Fibroblast of lung (primary cell): ENCODE data around the gene LSMEM2.

ENCODE experiments used
- EZH2 ChIP-seq: IDR thresholded peaks from 2 replicates; pipeline ENCODE4 v1.5.1; 2012; ENCODE audit warnings: low read length, control low read depth, mild to moderate bottlenecking; ENCODE audit errors: missing control alignments
- TF ChIP-seq, protein P1 (sequence below), 2 donors: IDR thresholded peaks in 1 of 2; conservative IDR thresholded peaks in 1 of 2; 1 replicate in 1 of 2; 2 replicates in 1 of 2; pipeline ENCODE4 v1.5.1; 2011 to 2012; ENCODE audit warnings: low read length in 2 of 2, control low read depth in 1 of 2, inconsistent platforms in 1 of 2, low read depth in 1 of 2, mild to moderate bottlenecking in 1 of 2

DNA sequence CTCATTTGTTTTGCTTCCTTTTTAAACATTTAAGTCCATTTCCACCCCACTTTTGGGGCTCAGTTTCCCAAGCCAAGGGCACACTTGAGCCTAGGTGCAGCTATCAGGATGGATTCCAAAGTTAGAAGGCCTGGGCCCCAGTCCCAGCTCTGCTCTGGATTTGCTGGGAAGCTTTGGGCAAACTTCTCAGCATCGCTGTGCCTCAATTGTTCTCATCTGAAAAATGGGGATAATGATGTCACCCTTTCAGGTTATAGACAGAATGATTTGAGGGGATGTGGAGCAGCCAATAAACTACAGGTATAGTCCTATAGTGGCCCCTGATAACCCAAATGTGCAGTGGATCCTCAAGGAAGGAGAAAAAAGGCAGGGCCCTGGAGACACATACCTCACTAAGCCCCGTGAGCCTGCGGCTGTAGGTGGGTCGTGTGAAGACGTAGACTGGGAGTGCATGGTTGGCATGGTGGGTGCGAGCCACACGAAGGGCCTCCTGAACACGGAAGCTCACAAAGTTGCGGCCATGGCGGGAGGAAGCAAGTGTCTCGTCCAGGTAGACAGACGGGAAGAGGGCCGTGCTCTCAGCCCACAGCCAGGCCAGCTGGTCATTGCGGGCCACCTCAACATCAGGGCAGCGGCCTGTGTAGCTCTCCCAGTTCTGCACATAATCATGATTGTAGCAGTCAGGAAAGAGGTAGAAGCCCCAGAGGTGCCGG, 40.5 kb downstream of the LSMEM2 start:
- TF ChIP-seq, protein P1, sequence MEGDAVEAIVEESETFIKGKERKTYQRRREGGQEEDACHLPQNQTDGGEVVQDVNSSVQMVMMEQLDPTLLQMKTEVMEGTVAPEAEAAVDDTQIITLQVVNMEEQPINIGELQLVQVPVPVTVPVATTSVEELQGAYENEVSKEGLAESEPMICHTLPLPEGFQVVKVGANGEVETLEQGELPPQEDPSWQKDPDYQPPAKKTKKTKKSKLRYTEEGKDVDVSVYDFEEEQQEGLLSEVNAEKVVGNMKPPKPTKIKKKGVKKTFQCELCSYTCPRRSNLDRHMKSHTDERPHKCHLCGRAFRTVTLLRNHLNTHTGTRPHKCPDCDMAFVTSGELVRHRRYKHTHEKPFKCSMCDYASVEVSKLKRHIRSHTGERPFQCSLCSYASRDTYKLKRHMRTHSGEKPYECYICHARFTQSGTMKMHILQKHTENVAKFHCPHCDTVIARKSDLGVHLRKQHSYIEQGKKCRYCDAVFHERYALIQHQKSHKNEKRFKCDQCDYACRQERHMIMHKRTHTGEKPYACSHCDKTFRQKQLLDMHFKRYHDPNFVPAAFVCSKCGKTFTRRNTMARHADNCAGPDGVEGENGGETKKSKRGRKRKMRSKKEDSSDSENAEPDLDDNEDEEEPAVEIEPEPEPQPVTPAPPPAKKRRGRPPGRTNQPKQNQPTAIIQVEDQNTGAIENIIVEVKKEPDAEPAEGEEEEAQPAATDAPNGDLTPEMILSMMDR (conservative IDR thresholded peaks at IDR 0.05 in 1 of 2, IDR thresholded peaks at IDR 0.05 in 1 of 2; ENCODE audit: low read depth in 1 of 2, low read length in 2 of 2), result no peak
- no peak for TF ChIP-seq EZH2
